GM12865 (cell line): ENCODE measurements around the gene SIT1.

Experiments used
- DNase-seq: peaks from one replicate; pipeline ENCODE4 v3.0.0; 2010; ENCODE audit warnings: low read depth
- H3K4me3 ChIP-seq: 2 replicates; pipeline ENCODE4 v1.5.1; 2011; ENCODE audit warnings: mild to moderate bottlenecking, low read depth, low read length, control low read depth
- CTCF ChIP-seq: IDR thresholded peaks from 2 replicates; pipeline ENCODE4 v1.5.1; 2011; ENCODE audit warnings: low read length, control low read depth, low read depth, inconsistent platforms; ENCODE audit not compliant: insufficient read depth; ENCODE audit errors: missing control alignments

SIT1 gene

GRCh38 chr9:35656348-35656747, 5.6 kb upstream of the SIT1 start:
- H3K4me3 ChIP-seq = no peak overlapping the region
- TF ChIP-seq CTCF = no peak
- no peak for DNase-seq

DNA sequence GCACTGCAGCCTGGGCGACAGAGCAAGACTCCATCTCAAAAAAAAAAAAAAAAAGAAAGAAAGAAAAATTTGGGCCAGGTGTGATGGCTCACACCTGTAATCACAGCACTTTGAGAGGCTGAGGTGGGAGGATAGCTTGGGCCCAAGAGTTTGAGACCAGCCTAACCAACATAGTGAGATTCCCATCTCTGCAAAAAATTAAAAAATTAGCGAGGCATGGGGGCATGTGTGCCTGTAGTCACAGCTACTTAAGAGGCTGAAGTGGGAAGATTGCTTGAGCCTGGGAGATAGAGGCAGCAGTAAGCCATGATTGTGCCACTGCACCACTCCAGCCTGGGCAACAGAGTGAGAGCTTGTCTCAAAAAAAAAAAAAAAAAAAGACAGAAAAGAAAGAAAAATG, 2.9 kb upstream of the SIT1 start:
- DNase-seq = no peak
- TF ChIP-seq CTCF = no peak
- no peak overlapping the region for H3K4me3 ChIP-seq

GRCh38 chr9:35652829-35653209, 2.1 kb upstream of the SIT1 start:
- H3K4me3 ChIP-seq = no peak overlapping the region
- TF ChIP-seq CTCF = no peak
- DNase-seq = no peak

- TF ChIP-seq CTCF = no peak
- DNase-seq = no peak
These were observed 1.5 kb upstream of the SIT1 start for GRCh38 chr9:35651956-35652828.

GRCh38 chr9:35649431-35650340, 1.0 kb downstream of the SIT1 start:
- DNase-seq = peak; percentile 54
- TF ChIP-seq CTCF = no peak
- peak overlapping the region; percentile 78 for H3K4me3 ChIP-seq

More at GRCh38 chr9:35651956-35652828, 1.5 kb upstream of the SIT1 start:
- H3K4me3 ChIP-seq = no peak overlapping the region

- H3K4me3 ChIP-seq = peak overlapping the region; percentile 82
- peak; percentile 95 for DNase-seq
- peak; percentile 98 for TF ChIP-seq CTCF
These were observed 4.0 kb downstream of the SIT1 start for GRCh38 chr9:35646533-35647265.
